T-helper 9 cell (primary cell): ENCODE data around the gene RAB8B.
A peak's percentile ranks its signal among the peaks of the same experiment; 100 is the strongest.
"Not testable (repeated sequence)": the region's sequence is repeated elsewhere in the genome, so short reads cannot be mapped to it uniquely, and the experiment has no call there.

ENCODE experiments used
- DNase-seq: peaks from one replicate; pipeline ENCODE4 v3.0.0-alpha.2; 2020

Gene RAB8B

GRCh38 chr15:63186065-63186464 lies 3.3 kb upstream of the RAB8B start:
- no peak for DNase-seq

GRCh38 chr15:63187589-63188226 lies 1.7 kb upstream of the RAB8B start:
- DNase-seq = no peak

- no peak for DNase-seq
Measured at GRCh38 chr15:63188247-63188925, 1.0 kb upstream of the RAB8B start.

GRCh38 chr15:63189941-63190768 lies 749 bp downstream of the RAB8B start:
- no peak for DNase-seq

- DNase-seq = no peak
Measured at GRCh38 chr15:63190769-63191649, 1.6 kb downstream of the RAB8B start.

GRCh38 chr15:63191895-63192618 lies 2.7 kb downstream of the RAB8B start:
- peak; percentile 29 for DNase-seq

- no peak for DNase-seq
Measured at GRCh38 chr15:63192619-63193206, 3.3 kb downstream of the RAB8B start.

GRCh38 chr15:63194302-63194701 lies 4.9 kb downstream of the RAB8B start:
- no peak for DNase-seq

GRCh38 chr15:63194880-63195568 lies 5.6 kb downstream of the RAB8B start:
- DNase-seq = no peak

- no peak for DNase-seq
Measured at GRCh38 chr15:63195569-63196015, 6.2 kb downstream of the RAB8B start.

- no peak for DNase-seq
Measured at GRCh38 chr15:63196842-63197241, 7.4 kb downstream of the RAB8B start.

GRCh38 chr15:63197626-63198025 lies 8.2 kb downstream of the RAB8B start:
- no peak for DNase-seq

GRCh38 chr15:63198371-63199250 lies 9.2 kb downstream of the RAB8B start:
- DNase-seq = no peak

- DNase-seq = no peak
Measured at GRCh38 chr15:63200464-63201249, 11.3 kb downstream of the RAB8B start.

GRCh38 chr15:63202861-63203260 lies 13.5 kb downstream of the RAB8B start:
- DNase-seq = no peak

- peak; percentile 19 for DNase-seq
Measured at GRCh38 chr15:63203451-63204090, 14.2 kb downstream of the RAB8B start.

- no peak for DNase-seq
Measured at GRCh38 chr15:63206079-63206478, 16.7 kb downstream of the RAB8B start.

- not testable (repeated sequence) for DNase-seq
Measured at GRCh38 chr15:63208824-63209223, 19.4 kb downstream of the RAB8B start.
